HG03558 (cell line): ENCODE measurements around the gene PYGL.
"Not testable (repeated sequence)": the region's sequence is repeated elsewhere in the genome, so short reads cannot be mapped to it uniquely, and the experiment has no call there.

ENCODE experiments used
- ATAC-seq: cut with Tn5 transposase; IDR thresholded peaks from one replicate; pipeline ENCODE4 v1.9.1; 2021; ENCODE audit warnings: moderate number of reproducible peaks; ENCODE audit not compliant: unreplicated experiment; ENCODE audit errors: extremely low read depth

PYGL gene

DNA sequence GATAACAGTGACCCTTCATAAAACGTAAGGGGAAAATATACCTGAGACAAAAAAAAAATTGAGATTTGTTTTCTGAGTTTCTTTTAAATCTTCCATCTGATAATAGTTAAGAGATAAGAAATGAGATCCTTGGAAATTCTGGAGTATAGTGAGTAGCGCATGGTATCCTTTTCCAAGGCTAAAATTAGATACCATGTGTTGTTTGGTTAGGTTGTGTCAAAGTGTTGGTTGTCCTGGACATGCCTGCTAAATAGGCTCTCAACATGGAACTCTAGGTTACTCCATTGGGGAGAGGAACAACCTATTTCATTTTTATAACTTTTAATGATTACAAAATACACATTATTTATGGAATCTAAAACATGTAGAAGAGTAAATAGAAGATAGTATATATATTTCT, 14.8 kb downstream of the PYGL start:
- no peak for ATAC-seq

DNA sequence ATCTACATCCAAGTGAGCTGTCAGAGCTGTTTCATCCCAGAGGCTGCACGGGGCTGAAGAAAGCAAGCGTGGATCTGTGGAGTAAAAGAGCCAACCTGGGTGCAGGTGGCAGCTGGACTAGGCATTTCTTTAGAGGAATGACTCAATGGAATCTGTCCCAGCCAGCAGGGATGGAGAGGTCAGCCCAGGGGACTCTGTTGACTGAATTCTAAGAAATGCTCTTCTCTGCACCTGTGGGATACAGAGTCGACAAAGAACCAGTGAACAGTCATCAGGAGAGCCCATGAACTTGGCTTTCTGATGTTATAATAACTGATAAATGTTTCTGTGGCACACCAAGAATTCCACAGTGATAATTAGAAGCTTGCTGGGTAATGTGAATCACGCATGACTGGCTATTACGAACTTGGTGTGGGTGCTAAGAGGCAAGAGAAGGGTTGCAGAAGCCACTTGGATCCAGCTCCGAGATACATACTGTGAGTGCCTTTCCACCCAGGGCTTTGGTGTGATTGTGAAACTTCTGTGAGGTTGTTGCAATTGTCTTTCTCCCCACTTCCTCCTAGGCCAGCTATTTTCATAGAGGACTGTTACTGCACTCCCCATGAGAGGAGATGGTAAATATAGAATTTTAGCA, 16.2 kb downstream of the PYGL start:
- no peak for ATAC-seq

DNA sequence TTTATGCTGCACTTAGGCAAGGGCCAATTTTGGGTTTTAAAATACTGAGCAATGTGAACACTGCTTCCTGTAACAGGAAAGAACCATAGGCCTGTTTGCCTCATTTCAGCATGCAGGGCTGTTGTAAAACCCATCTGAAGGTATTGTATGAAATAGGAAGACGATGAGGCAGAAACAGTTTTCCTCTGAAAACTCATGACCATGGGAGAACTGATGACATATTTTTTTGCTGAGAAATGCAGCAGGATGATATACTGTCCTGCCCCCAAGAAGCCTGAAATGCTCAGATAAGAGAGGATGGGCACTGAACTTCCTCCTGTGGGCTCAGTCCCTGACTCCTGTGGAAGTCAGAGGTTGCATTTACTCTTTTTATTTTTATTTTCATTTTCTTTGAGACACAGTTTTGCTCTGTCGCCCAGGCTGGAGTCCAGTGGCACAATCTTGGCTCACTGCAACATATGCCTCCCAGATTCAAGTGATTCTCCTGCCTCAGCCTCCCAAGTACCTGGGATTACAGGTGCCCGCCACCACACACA, 17.4 kb downstream of the PYGL start:
- ATAC-seq, result no peak

DNA sequence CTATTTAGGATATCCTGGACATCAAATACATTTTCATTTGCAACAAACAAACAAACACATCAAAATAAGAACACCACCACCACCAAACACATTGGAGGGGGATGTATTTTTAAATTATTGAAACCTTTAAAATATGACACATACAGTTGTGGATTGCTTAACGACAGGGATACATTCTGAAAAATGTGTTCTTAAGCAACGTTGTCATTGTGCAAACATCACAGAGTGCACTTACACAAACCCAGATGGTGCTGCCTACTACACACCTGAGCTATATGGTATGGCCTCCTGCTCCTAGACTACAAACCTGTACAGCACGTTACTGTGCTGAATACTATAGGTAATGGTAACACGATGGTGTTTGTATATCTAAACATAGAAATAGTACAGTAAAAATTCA, 19.4 kb downstream of the PYGL start:
- no peak for ATAC-seq

DNA sequence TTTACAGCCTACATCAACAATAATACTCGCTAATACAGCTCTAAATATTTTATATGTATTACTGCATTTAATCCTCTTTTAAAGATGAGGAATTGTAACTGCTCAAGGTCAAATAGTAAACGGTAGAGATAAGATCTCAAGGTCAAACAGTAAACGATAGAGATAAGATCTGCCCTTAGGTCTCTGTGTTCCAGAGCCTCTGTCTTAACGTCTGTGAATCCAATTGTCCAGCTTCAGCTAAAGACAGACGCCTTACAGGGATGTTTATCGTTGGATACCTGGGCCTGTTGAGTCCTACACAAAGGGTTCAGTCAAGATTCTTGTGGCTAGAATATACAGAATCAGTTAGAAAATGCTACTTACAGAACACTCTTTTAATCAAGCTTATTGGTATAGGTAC, 20.0 kb downstream of the PYGL start:
- no peak for ATAC-seq

DNA sequence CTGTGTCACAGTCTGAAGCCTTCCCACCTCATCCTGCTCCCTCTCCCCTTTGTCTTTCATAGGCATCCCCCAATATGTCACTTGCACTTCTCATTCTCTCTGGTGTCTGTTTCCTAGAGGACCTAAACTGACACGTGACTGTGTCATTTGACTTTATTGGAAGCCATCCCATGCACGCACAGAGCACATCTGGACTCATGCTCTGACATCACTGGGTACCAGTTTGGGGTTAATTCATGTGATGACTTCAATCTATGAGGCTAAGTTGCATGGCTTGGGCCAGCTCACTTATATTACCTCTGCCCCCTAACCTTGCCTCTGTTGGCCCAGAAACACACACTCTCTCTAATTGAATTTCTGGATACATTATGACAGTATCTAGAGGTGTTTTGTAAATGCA, 21.5 kb downstream of the PYGL start:
- no peak for ATAC-seq

DNA sequence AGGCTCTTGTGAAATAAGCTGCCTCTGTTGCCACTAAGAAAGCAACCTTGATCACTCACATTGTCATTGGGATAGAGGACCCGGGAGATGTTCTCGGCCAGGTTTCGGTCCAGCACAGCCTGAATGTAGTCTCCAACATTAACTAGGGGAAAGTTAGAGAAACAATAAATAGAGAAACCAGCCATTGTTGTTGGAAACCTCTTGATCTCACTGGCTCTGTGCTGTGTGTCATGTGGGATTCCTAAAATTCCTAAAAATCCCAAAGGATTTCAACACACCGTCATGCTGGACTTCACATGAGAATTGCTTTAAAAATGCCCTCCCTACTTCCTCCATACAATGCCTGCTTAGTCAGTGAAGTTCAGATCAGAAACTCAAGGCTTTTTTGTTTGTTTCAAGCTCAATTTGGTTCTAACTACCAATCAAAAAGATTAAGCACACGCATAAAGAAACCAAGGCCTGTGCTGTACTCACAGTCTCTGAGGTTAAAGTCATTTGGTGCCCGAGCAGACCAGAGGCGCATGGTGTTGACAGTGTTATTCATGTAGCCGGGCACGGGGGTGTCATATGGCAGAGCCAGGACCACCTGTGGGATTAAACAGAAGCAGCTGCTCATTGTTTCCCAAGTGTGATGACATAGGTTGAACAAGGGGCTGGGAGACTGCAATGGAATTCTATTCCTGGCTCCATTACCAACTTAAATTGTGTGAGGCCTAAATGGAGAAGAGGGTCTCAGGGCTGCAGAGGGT, 23.6 kb downstream of the PYGL start:
- no peak for ATAC-seq

DNA sequence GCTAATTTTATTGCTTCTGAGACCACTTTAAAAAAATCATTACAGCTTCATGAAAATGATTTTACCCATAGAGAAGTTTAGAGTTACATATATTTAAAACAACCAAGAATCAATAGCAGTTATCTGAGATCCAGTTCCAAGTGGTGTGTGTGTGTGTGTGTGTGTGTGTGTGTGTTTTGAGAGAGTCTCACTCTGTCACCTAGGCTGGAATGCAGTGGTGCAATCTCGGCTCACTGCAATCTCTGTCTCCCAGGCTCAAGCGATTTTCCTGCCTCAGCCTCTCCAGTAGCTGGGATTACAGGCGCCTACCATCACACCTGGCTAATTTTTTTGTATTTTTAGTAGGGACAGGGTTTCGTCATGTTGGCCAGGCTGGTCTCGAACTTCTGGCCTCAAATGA, 24.8 kb downstream of the PYGL start:
- ATAC-seq, result not testable (repeated sequence)

DNA sequence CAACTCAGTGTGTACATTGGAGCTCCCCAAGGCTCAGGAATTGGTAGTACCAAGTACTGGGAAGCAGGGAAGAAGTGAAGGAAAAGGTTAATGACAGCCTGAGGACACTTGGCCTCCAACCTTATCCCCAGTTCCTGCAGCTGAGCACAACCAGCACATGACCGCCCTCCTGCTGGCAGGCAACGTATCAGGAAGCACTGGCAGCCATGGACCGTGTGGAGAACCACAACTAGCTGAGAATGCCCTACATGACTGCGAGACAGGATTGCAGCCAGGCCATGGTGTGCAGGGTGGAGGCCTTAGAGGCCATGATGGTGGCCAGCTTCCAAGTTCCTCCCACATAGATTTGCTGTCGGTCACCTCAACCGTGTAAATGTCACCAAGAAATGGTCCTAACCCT, 26.8 kb downstream of the PYGL start:
- ATAC-seq, result no peak

DNA sequence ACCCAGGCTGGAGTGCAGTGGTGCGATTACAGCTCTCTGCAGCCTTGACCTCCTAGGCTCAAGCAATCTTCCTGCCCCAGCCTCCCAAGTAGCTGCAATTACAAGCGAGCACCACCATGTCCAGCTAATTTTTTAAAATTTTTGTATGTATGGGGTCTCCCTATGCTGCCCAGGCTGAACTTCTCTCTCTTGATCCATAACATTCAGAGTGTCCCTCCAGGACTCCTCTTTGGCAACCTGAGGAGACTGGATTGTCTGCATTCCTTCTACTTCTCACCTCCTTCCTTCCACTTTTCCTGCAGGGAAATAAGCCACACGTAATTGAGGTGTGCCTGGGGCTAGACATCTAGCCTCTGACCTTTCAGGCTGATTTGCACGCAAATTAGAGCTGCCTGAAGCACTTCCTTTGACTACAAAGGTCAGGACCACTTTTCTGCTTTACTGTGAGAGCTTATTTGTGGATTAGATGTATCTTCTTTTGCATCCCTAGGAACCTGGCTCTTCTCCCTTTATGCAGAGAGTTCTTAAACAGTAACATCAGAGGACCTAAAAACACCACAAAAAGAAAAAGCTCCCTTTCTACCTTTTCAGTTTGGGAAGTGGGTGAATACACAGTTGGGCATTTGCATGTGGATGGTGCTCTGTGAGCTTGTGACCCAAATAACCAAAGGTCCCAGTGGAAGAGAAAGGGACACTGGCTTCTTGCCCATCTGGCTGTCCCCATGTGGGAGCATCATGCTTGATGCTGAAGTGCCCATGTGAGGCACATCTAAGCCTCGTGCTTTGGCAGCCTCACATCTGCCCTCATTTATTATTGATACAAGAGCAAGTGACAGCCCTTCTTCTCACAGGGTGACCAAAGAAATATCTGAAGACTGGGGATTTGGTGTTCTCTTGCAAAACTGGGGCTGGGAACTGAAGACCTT, 33.5 kb downstream of the PYGL start:
- ATAC-seq, result no peak

DNA sequence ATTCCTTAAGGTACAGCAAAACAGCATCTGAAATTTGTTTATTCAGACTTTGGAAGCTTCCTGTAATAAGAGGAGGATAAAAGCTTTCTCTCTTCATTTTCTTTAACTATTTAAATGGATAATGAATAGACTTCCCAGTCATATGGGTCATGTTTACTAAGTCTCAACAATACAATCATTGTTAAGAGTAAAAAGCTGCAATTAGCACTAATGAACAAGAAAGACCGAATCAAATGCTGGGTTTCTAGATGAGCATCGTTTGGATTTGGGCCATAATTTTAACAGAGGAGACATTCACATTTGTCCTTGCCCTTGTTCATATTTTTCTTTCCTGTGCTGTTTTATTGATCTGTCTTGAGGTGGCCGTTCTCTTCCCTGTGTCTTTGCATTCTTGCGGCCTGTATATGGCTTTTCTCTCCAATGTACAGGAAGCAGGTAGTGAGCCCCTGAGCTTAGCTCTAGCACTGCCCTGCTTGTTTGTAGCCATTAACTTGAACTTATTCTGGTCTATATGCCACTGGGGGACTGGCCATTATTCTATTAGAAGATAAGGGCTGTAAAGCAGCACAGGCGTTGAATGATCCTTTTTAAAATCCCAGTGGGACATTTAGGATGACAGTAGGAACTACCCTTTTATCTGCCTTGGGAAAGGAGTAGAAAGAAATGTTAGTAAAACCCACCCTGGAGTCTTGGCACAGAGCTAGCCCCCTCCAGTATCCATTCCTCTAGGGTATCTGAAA, 37.8 kb downstream of the PYGL start:
- ATAC-seq, result no peak

DNA sequence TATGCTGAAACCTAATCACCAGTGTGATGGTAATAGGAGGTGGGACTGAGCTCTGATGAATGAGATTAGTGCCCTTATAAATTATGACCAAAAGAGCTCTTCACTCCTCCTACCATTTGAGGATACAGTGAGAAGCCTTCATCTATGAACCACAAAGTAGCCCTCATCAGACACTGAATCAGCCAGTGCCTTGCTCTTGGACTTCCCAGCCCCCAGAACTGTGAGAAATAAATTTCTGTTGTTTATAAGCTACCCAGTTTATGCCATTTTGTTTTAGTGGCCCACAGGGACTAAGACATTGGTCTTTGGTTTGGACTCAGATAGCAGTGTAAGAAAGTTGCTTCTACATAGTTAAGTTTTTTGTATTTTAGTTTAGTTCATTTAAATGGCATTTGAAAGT, 39.6 kb downstream of the PYGL start:
- no peak for ATAC-seq

DNA sequence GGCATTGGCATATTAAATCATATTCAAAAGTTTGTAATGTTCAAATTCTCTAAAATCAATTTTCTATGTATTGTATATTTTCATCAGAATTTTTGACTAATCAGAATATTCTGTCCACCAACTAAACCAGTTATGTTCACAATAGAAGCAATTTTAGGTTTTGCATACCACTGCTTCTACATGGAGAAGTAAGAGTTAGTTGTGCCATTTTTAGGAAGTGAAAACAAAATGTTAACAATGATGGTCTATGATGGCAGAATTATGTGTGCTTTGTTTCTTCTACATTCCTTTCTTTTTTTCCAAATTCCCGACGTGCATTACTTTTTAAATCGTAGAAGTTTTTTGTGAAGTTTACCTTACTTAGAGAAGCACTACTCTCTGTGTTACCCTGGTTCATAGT, 42.9 kb downstream of the PYGL start:
- no peak for ATAC-seq

DNA sequence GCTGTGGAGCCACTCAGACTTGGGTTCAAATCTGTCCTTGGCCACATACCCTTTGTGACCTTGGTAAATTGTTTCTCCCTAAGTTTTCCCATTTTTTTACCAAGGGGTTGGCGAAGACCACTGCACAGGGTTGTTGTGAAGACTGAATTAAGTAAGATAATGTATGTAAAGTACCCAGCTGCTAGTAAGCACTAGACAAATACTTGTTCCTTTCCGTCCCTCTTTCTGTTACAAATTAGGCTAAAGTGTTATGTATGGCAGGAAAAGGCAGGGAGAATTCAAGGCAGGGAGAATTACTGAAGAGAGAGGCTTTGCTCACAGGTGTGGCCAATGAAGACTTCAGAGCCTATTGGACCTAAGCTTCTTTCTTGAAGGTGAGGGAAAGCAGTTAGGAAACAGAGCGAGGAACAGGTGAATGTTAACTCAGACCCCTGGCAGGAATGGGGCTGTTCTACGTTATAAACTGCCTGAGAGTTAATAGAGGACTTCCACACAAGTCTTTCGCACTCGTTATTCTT, 46.6 kb downstream of the PYGL start:
- no peak for ATAC-seq

DNA sequence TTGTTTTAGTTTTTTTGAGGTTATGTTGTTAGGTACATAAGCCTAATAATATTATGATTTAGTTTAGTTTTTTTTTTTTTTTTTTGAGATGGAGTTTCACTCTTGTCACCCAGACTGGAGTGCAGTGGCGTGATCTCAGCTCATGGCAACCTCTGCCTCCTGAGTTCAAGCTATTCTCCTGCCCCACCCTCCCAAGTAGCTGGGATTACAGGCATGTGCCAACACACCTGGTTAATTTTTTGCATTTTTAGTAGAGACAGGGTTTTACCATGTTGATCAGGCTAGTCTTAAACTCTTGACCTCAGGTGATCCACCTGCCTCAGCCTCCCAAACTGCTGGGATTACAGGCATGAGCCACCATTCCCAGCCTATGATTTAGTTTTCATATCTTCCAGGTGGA, 47.3 kb downstream of the PYGL start:
- ATAC-seq, result not testable (repeated sequence)

DNA sequence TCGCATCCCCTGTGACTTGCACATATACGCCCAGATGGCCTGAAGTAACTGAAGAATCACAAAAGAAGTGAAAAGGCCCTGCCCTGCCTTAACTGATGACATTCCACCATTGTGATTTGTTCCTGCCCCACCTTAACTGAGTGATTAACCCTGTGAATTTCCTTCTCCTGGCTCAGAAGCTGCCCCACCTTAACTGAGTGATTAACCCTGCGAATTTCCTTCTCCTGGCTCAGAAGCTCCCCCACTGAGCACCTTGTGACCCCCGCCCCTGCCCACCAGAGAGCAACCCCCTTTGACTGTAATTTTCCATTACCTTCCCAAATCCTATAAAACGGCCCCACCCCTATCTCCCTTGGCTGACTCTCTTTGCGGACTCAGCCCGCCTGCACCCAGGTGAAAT, 47.9 kb downstream of the PYGL start:
- not testable (repeated sequence) for ATAC-seq

DNA sequence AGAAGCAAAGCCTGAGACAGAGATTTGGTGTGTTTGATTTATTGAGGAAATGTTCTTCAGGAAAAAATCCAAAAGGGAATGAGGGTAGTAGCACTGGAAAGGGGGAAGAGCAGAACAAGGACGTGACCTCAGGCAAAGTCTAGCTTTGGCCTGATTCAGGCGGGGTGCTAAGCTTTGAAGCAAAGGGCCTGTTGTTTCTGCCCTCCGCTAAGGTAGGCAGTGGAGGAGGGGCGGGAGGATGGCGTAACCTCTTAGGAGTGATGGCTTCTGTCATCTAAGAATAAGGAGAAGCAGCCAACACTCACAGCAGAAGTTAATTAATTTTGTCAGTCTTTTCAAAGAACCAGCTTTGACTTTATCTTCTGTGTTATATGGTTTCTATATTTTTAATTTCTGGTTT, 52.0 kb downstream of the PYGL start:
- no peak for ATAC-seq

DNA sequence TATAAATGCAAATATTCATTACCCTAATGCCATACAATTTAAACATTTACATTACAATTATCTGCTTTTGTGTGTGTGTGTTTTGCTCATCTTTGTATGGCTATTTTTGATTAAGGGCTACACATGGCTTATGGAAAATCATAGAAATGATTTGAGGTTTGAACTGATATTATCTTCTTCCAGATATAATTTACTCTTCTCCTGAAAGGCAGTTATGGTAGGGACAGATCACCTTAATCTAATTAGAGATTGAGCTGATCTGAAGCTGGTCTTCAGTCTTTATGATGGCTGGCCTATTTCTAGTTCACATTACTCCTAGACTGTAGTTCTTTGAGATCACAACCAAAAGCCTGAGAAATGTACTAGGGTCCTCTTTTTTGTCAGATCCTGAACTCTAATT, 56.8 kb downstream of the PYGL start:
- ATAC-seq, result no peak

DNA sequence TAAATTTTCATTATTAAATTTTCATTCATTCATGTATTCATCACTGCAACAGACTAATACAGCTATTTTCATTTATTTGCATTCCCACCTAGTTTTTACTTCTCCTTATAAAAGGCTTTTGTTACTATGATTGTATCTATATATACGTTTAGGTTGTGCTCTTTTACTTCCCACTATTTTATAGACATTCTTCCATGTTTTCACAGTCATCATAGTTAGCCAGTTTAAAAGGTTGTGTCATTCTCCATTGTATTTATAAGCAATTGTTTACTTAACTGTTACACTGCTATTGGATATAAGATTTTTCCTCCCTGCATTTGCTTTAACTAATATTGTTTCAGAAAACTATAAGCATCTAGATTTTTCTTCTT, 60.5 kb downstream of the PYGL start:
- no peak for ATAC-seq
